Kidney (tissue), 14 donors: Measurements from ENCODE around the gene ZNF638. TPM values are rescaled to one million over a fixed set of nuclear protein-coding genes. Genes with fewer than 3 reads are reported as not detected.

Experiments
- DNase-seq, 5 donors: peaks; one replicate each; pipeline ENCODE4 v3.0.0-alpha.2; 2013 to 2020
- FAIRE-seq: peaks from 2 replicates; lab custom pipeline; 2012; peaks lifted over from hg19 to GRCh38; lab: Jason Lieb, UNC
- H3K27ac ChIP-seq, 2 donors: one replicate each; pipeline ENCODE4 v1.7.0; 2013; ENCODE audit warnings: low read depth in 2 of 2, low read length in 2 of 2, inconsistent platforms in 1 of 2
- H3K27me3 ChIP-seq: one replicate; pipeline ENCODE4 v1.7.1; 2013; ENCODE audit warnings: low read length, inconsistent platforms; ENCODE audit not compliant: control insufficient read depth, insufficient read depth
- H3K36me3 ChIP-seq, 3 donors: one replicate each; pipeline versions ENCODE4 v1.7.0 to v1.7.1; 2013; ENCODE audit warnings: low read length in 3 of 3, control low read depth in 1 of 3, inconsistent platforms in 1 of 3; ENCODE audit not compliant: insufficient read depth in 3 of 3, control insufficient read depth in 2 of 3
- H3K4me1 ChIP-seq, 3 donors: one replicate each; pipeline versions ENCODE4 v1.7.0 to v1.7.1; 2013; ENCODE audit warnings: low read length in 3 of 3, inconsistent platforms in 1 of 3, low read depth in 1 of 3; ENCODE audit not compliant: control insufficient read depth in 2 of 3, insufficient read depth in 2 of 3
- H3K4me3 ChIP-seq, 3 donors: one replicate each; pipeline versions ENCODE4 v1.7.0 to v1.8.1; 2013; ENCODE audit warnings: low read length in 3 of 3, control low read depth in 1 of 3, inconsistent platforms in 1 of 3
- H3K9ac ChIP-seq, 3 donors: one replicate each; pipeline versions ENCODE4 v1.7.0 to v1.7.1; 2013; ENCODE audit warnings: low read length in 3 of 3, control low read depth in 1 of 3, inconsistent platforms in 1 of 3
- H3K9me3 ChIP-seq, 3 donors: one replicate each; pipeline versions ENCODE4 v1.7.0 to v1.7.1; 2013; ENCODE audit warnings: low read length in 3 of 3, control low read depth in 1 of 3, inconsistent platforms in 1 of 3; ENCODE audit not compliant: control insufficient read depth in 2 of 3, insufficient read depth in 1 of 3
- CTCF ChIP-seq: IDR thresholded peaks from 3 replicates; pipeline ENCODE4 v1.5.1; 2012; ENCODE audit warnings: mild to moderate bottlenecking, moderate library complexity, borderline replicate concordance; ENCODE audit not compliant: insufficient read depth; ENCODE audit errors: extremely low read depth
- intact Hi-C: fragments of 100-400 bp; cut with DNase I; formaldehyde crosslinking; loops from one replicate; pipeline ENCODE4 v1.11.1; 2022
- polyA plus RNA-seq: library from polyadenylated mRNA; stranded (reverse); fragments of 350-450 nt; fragmentation: Illumina TruSeq; extraction: RNeasy Lipid Tissue Mini Kit (QIAGEN cat#74804); gene quantifications from one replicate; pipeline ENCODE4 v1.2.3, GENCODE V29; 2014; ENCODE audit warnings: low read depth, low replicate concordance; ENCODE audit not compliant: insufficient read depth
- total RNA-seq: library from RNA; stranded (reverse); fragmentation: NEBNext Ultra II Directional; extraction: Animal tissue kit (Norgen Biotek cat#: 25700); gene quantifications from one replicate; pipeline ENCODE4 v1.2.1, GENCODE V29; 2021
- donor health status: control.
- donor health status: control.
- donor health status: control.
- donor health status: control.
- donor health status: control.
- donor health status: DM: yes; HTN: yes; CAD: no.
- donor health status: Normal renal cell carcinoma (clear cell type).

The ZNF638 gene
- total and polyA plus RNA-seq, 2 donors from 2014 or later = 84.8 to 122 TPM

- Histone ChIP-seq H3K27ac (no peak overlapping the region), H3K36me3 (peaks cover 12 to 20% (median 17%) of the 10 kb centered on the region in 3 donors), H3K9ac (no peak overlapping the region), H3K4me1 (peaks cover 0 to under 1% (median 0%) of the 10 kb centered on the region in 3 donors), H3K4me3 (no peak overlapping the region), H3K9me3 (no peaks in the 10 kb centered on the region), H3K27me3 (no peaks in the 10 kb centered on the region)
- no peak for FAIRE-seq
- peak in 3 of 5 donors; percentile 21 to 76 (median 66) for DNase-seq
- no peak for TF ChIP-seq CTCF
- intact Hi-C loops = no loop called here
These were observed 16.7 kb downstream of the ZNF638 start for GRCh38 chr2:71348302-71348701.

GRCh38 chr2:71353248-71353647 lies 21.7 kb downstream of the ZNF638 start:
- FAIRE-seq (no peak), DNase-seq (no peak)
- Histone ChIP-seq H3K4me3 (no peak overlapping the region), H3K27me3 (no peaks in the 10 kb centered on the region), H3K36me3 (peaks cover 16 to 38% (median 32%) of the 10 kb centered on the region in 3 donors), H3K27ac (no peak overlapping the region), H3K9me3 (no peaks in the 10 kb centered on the region), H3K4me1 (peaks cover 0 to 2% (median 0%) of the 10 kb centered on the region in 3 donors), H3K9ac (no peak overlapping the region)
- intact Hi-C loops = no loop called here
- no peak for TF ChIP-seq CTCF

- no peak overlapping the region for H3K4me3 ChIP-seq
- no peak for TF ChIP-seq CTCF
- no peaks in the 10 kb centered on the region for H3K27me3 ChIP-seq
- H3K9me3 ChIP-seq = no peaks in the 10 kb centered on the region
- no peak overlapping the region for H3K9ac ChIP-seq
- no peaks in the 10 kb centered on the region for H3K4me1 ChIP-seq
- DNase-seq = no peak
- no peak overlapping the region for H3K27ac ChIP-seq
- intact Hi-C loops = no loop called here
- FAIRE-seq = no peak
- H3K36me3 ChIP-seq = peaks cover 10 to 36% (median 36%) of the 10 kb centered on the region in 3 donors
These were observed 27.5 kb downstream of the ZNF638 start for GRCh38 chr2:71358931-71359671.
